TTC549 (cell line): ENCODE measurements around the gene OBP2A.
"Not testable (repeated sequence)": the region's sequence is repeated elsewhere in the genome, so short reads cannot be mapped to it uniquely, and the experiment has no call there.

Experiments
- FAIRE-seq: peaks from 2 replicates; lab custom pipeline; 2012; peaks lifted over from hg19 to GRCh38; lab: Jason Lieb, UNC

Gene OBP2A

GRCh38 chr9:135526730-135527571 lies 19.0 kb upstream of the OBP2A start:
- no peak for FAIRE-seq

GRCh38 chr9:135528842-135529435 lies 17.0 kb upstream of the OBP2A start:
- FAIRE-seq: not testable (repeated sequence)

- FAIRE-seq: no peak
These were observed 15.8 kb upstream of the OBP2A start for GRCh38 chr9:135530146-135530545.

- FAIRE-seq: no peak
These were observed 14.8 kb upstream of the OBP2A start for GRCh38 chr9:135531096-135531495.

- FAIRE-seq: no peak
These were observed 12.8 kb upstream of the OBP2A start for GRCh38 chr9:135533113-135533512.

GRCh38 chr9:135533674-135534073 lies 12.3 kb upstream of the OBP2A start:
- no peak for FAIRE-seq

- FAIRE-seq: not testable (repeated sequence)
These were observed 11.7 kb upstream of the OBP2A start for GRCh38 chr9:135534192-135534711.

- not testable (repeated sequence) for FAIRE-seq
These were observed 11.1 kb upstream of the OBP2A start for GRCh38 chr9:135534826-135535225.

GRCh38 chr9:135535631-135536030 lies 10.3 kb upstream of the OBP2A start:
- not testable (repeated sequence) for FAIRE-seq

- FAIRE-seq: no peak
These were observed 9.7 kb upstream of the OBP2A start for GRCh38 chr9:135536216-135536615.

- not testable (repeated sequence) for FAIRE-seq
These were observed 2.5 kb upstream of the OBP2A start for GRCh38 chr9:135543262-135543894.

GRCh38 chr9:135544981-135545635 lies 818 bp upstream of the OBP2A start:
- FAIRE-seq: no peak

GRCh38 chr9:135546792-135547617 lies 1.1 kb downstream of the OBP2A start:
- not testable (repeated sequence) for FAIRE-seq

- no peak for FAIRE-seq
These were observed 2.1 kb downstream of the OBP2A start for GRCh38 chr9:135547756-135548736.

GRCh38 chr9:135549478-135550343 lies 3.8 kb downstream of the OBP2A start:
- not testable (repeated sequence) for FAIRE-seq

GRCh38 chr9:135550344-135550918 lies 4.5 kb downstream of the OBP2A start:
- FAIRE-seq: no peak

- FAIRE-seq: no peak
These were observed 5.1 kb downstream of the OBP2A start for GRCh38 chr9:135551031-135551430.

GRCh38 chr9:135551456-135551855 lies 5.5 kb downstream of the OBP2A start:
- no peak for FAIRE-seq
